Measurements from ENCODE around the gene TMEM163. TPM values are rescaled to one million over a fixed set of nuclear protein-coding genes. Genes with fewer than 3 reads are reported as not detected.
"Not testable (repeated sequence)": the region's sequence is repeated elsewhere in the genome, so short reads cannot be mapped to it uniquely, and the experiment has no call there.

TMEM163 gene
- total RNA-seq, 1 experiment from 2014 or later, result 0.06 TPM

- no peak for DNase-seq (ENCODE audit: low read depth)
Measured at GRCh38 chr2:134621939-134622705, 96.7 kb downstream of the TMEM163 start.

- no peak for DNase-seq (ENCODE audit: low read depth)
Measured at GRCh38 chr2:134619250-134619649, 99.5 kb downstream of the TMEM163 start.

- not testable (repeated sequence) for DNase-seq (ENCODE audit: low read depth)
Measured at GRCh38 chr2:134615480-134615879, 103.3 kb downstream of the TMEM163 start.

- DNase-seq (ENCODE audit: low read depth), result no peak
Measured at GRCh38 chr2:134611316-134611715, 107.5 kb downstream of the TMEM163 start.

- DNase-seq (ENCODE audit: low read depth), result no peak
Measured at GRCh38 chr2:134610871-134611270, 107.9 kb downstream of the TMEM163 start.

GRCh38 chr2:134609924-134610513, 108.8 kb downstream of the TMEM163 start:
- no peak for DNase-seq (ENCODE audit: low read depth)

GRCh38 chr2:134603966-134604365, 114.8 kb downstream of the TMEM163 start:
- DNase-seq (ENCODE audit: low read depth), result no peak

GRCh38 chr2:134602666-134603065, 116.1 kb downstream of the TMEM163 start:
- no peak for DNase-seq (ENCODE audit: low read depth)

GRCh38 chr2:134601264-134601663, 117.5 kb downstream of the TMEM163 start:
- DNase-seq (ENCODE audit: low read depth), result no peak

GRCh38 chr2:134600208-134600607, 118.6 kb downstream of the TMEM163 start:
- DNase-seq (ENCODE audit: low read depth), result no peak

GRCh38 chr2:134599236-134599635, 119.6 kb downstream of the TMEM163 start:
- DNase-seq (ENCODE audit: low read depth), result no peak

GRCh38 chr2:134594399-134594798, 124.4 kb downstream of the TMEM163 start:
- DNase-seq (ENCODE audit: low read depth), result no peak

- no peak for DNase-seq (ENCODE audit: low read depth)
Measured at GRCh38 chr2:134593519-134593918, 125.3 kb downstream of the TMEM163 start.

- DNase-seq (ENCODE audit: low read depth), result no peak
Measured at GRCh38 chr2:134592377-134592776, 126.4 kb downstream of the TMEM163 start.

GRCh38 chr2:134591526-134591925, 127.3 kb downstream of the TMEM163 start:
- no peak for DNase-seq (ENCODE audit: low read depth)

GRCh38 chr2:134590679-134591078, 128.1 kb downstream of the TMEM163 start:
- no peak for DNase-seq (ENCODE audit: low read depth)

GRCh38 chr2:134589171-134590083, 129.4 kb downstream of the TMEM163 start:
- not testable (repeated sequence) for DNase-seq (ENCODE audit: low read depth)

- no peak for DNase-seq (ENCODE audit: low read depth)
Measured at GRCh38 chr2:134588556-134588955, 130.2 kb downstream of the TMEM163 start.

GRCh38 chr2:134586326-134586965, 132.4 kb downstream of the TMEM163 start:
- DNase-seq (ENCODE audit: low read depth), result no peak

- DNase-seq (ENCODE audit: low read depth), result no peak
Measured at GRCh38 chr2:134583997-134584520, 134.7 kb downstream of the TMEM163 start.

- DNase-seq (ENCODE audit: low read depth), result no peak
Measured at GRCh38 chr2:134583462-134583861, 135.3 kb downstream of the TMEM163 start.

GRCh38 chr2:134582547-134582899, 136.3 kb downstream of the TMEM163 start:
- no peak for DNase-seq (ENCODE audit: low read depth)

All from LHCN-M2 (cell line).